IMR-90 (cell line): ENCODE data around the gene NOTO. TPM values are rescaled to one million over a fixed set of nuclear protein-coding genes. Genes with fewer than 3 reads are reported as not detected.

Experiments
- ATAC-seq: fragments of 200-7000 bp; cut with Tn5 transposase; 2 replicates; pipeline ENCODE4 v1.9.1; 2020; ENCODE audit warnings: low read depth, mild to moderate bottlenecking, moderate library complexity
- BruUV-seq: library from RNA; stranded (reverse); fragments of 400-500 nt; replicated peaks from 2 replicates; lab custom pipeline; 2021; lab: Mats Ljungman, UMichigan
- CTCF ChIA-PET: fragments of 300-600 bp; formaldehyde crosslinking; extraction: SDS; loops from one replicate; lab custom pipeline; 2021; ENCODE audit warnings: antibody characterized with exemption; lab: Yijun Ruan, JAX
- POLR2A ChIA-PET: fragments of 300-600 bp; sonication (Branson Sonifier 250); formaldehyde crosslinking; loops from one replicate; lab custom pipeline; 2022; ENCODE audit warnings: antibody characterized with exemption; ENCODE audit not compliant: unreplicated experiment; lab: Charles Lee
- DNase-seq: peaks from one replicate; pipeline ENCODE4 v3.0.0; 2013
- H2AFZ ChIP-seq: replicated peaks from 2 replicates; pipeline ENCODE3; 2013; ENCODE audit warnings: low read length, mild to moderate bottlenecking; ENCODE audit not compliant: poor library complexity
- H2AK5ac ChIP-seq: 2 replicates; pipeline ENCODE4 v1.6.1; 2013; ENCODE audit warnings: low read depth, low read length, inconsistent platforms
- H2AK9ac ChIP-seq: replicated peaks from 2 replicates; pipeline ENCODE3; 2013; ENCODE audit warnings: mild to moderate bottlenecking, low read depth, low read length, moderate library complexity; ENCODE audit not compliant: poor library complexity
- H2BK120ac ChIP-seq: 2 replicates; pipeline ENCODE4 v1.6.1; 2013; ENCODE audit warnings: low read depth, low read length, inconsistent platforms
- H2BK15ac ChIP-seq: 3 replicates; pipeline ENCODE4 v1.6.1; 2013; ENCODE audit warnings: low read depth, low read length, inconsistent platforms
- H2BK20ac ChIP-seq: 2 replicates; pipeline ENCODE4 v1.6.1; 2013; ENCODE audit warnings: low read depth, mild to moderate bottlenecking, inconsistent platforms, low read length, moderate library complexity
- H2BK5ac ChIP-seq: 2 replicates; pipeline ENCODE4 v1.6.1; 2013; ENCODE audit warnings: mild to moderate bottlenecking, low read depth, low read length, inconsistent platforms; ENCODE audit not compliant: poor library complexity, severe bottlenecking
- H3K14ac ChIP-seq: replicated peaks from 2 replicates; pipeline ENCODE4 v1.6.1; 2013; ENCODE audit warnings: low read depth, low read length, inconsistent platforms
- H3K18ac ChIP-seq: 2 replicates; pipeline ENCODE4 v1.6.1; 2013; ENCODE audit warnings: low read depth, low read length, control low read depth
- H3K23ac ChIP-seq: 2 replicates; pipeline ENCODE4 v1.6.1; 2013; ENCODE audit warnings: low read depth, low read length, inconsistent platforms
- H3K27ac ChIP-seq: 2 replicates; pipeline ENCODE4 v1.5.1; 2013; ENCODE audit warnings: mild to moderate bottlenecking, control low read depth, low read length; ENCODE audit not compliant: insufficient read depth
- H3K27me3 ChIP-seq: 2 replicates; pipeline ENCODE4 v1.6.1; 2013; ENCODE audit warnings: low read length; ENCODE audit not compliant: control insufficient read depth, insufficient read depth
- H3K36me3 ChIP-seq: 2 replicates; pipeline ENCODE4 v1.6.1; 2013; ENCODE audit warnings: low read length, mixed read lengths; ENCODE audit not compliant: control insufficient read depth, insufficient read depth
- H3K4ac ChIP-seq: 2 replicates; pipeline ENCODE4 v1.6.1; 2013; ENCODE audit warnings: low read depth, low read length, inconsistent platforms
- H3K4me1 ChIP-seq: 2 replicates; pipeline ENCODE4 v1.6.1; 2013; ENCODE audit warnings: low read length, mixed read lengths; ENCODE audit not compliant: control insufficient read depth, insufficient read depth
- H3K4me2 ChIP-seq: 2 replicates; pipeline ENCODE4 v1.6.1; 2013; ENCODE audit warnings: low read depth, mild to moderate bottlenecking, control low read depth, low read length, moderate library complexity
- H3K4me3 ChIP-seq: 2 replicates; pipeline ENCODE4 v1.5.1; 2013; ENCODE audit warnings: low read depth, mild to moderate bottlenecking, control low read depth, low read length, moderate library complexity; ENCODE audit not compliant: insufficient read depth
- H3K56ac ChIP-seq: 2 replicates; pipeline ENCODE4 v1.6.1; 2013; ENCODE audit warnings: low read length, inconsistent platforms; ENCODE audit not compliant: insufficient read depth; ENCODE audit errors: extremely low read depth
- H3K79me1 ChIP-seq, 2 experiments: 2 replicates each; pipeline ENCODE4 v1.6.1; 2013; ENCODE audit warnings: low read length in 2 of 2, inconsistent platforms in 1 of 2, low read depth in 1 of 2
- H3K9ac ChIP-seq: 2 replicates; pipeline ENCODE4 v1.6.1; 2013; ENCODE audit warnings: low read depth, low read length, control low read depth
- H3K9me1 ChIP-seq: 2 replicates; pipeline ENCODE4 v1.6.1; 2013; ENCODE audit warnings: low read length, inconsistent platforms; ENCODE audit not compliant: insufficient read depth
- H3K9me3 ChIP-seq: 2 replicates; pipeline ENCODE4 v1.6.1; 2013; ENCODE audit warnings: low read length; ENCODE audit not compliant: control insufficient read depth, insufficient read depth
- H4K20me1 ChIP-seq: 2 replicates; pipeline ENCODE4 v1.6.1; 2013; ENCODE audit warnings: low read length, inconsistent platforms; ENCODE audit not compliant: insufficient read depth
- H4K5ac ChIP-seq: 2 replicates; pipeline ENCODE4 v1.6.1; 2013; ENCODE audit warnings: mild to moderate bottlenecking, low read depth, low read length, control low read depth
- H4K8ac ChIP-seq, 2 experiments: 2 replicates each; pipeline ENCODE4 v1.6.1; 2013; ENCODE audit warnings: low read depth in 2 of 2, low read length in 2 of 2, control low read depth in 1 of 2, inconsistent platforms in 1 of 2
- H4K91ac ChIP-seq: 2 replicates; pipeline ENCODE4 v1.6.1; 2013; ENCODE audit warnings: low read depth, low read length, inconsistent platforms; ENCODE audit not compliant: insufficient read depth
- BHLHE40 ChIP-seq: fragments of 150-350 bp; IDR thresholded peaks from 2 replicates; pipeline ENCODE4 v1.6.1; 2016; ENCODE audit warnings: mild to moderate bottlenecking, low read depth, low read length
- CEBPB ChIP-seq: IDR thresholded peaks from 2 replicates; pipeline ENCODE4 v1.6.1; 2012; ENCODE audit warnings: low read depth, low read length, improper control_type of control experiment
- CHD1 ChIP-seq: IDR thresholded peaks from 2 replicates; pipeline ENCODE4 v1.6.1; 2012; ENCODE audit warnings: low read depth, low read length, improper control_type of control experiment
- CTCF ChIP-seq: conservative IDR thresholded peaks from 2 replicates; pipeline ENCODE4 v1.5.1; 2012; ENCODE audit warnings: mild to moderate bottlenecking, low read depth, low read length, improper control_type of control experiment
- FOS ChIP-seq: fragments of 150-350 bp; IDR thresholded peaks from 2 replicates; pipeline ENCODE4 v1.6.1; 2016; ENCODE audit warnings: low read depth, low read length
- MAFK ChIP-seq: IDR thresholded peaks from 2 replicates; pipeline ENCODE4 v1.6.1; 2012; ENCODE audit warnings: low read depth, low read length, improper control_type of control experiment
- MAZ ChIP-seq: IDR thresholded peaks from 2 replicates; pipeline ENCODE4 v1.6.1; 2012; ENCODE audit warnings: low read depth, mild to moderate bottlenecking, low read length, improper control_type of control experiment, moderate library complexity, borderline replicate concordance
- MXI1 ChIP-seq: IDR thresholded peaks from 2 replicates; pipeline ENCODE4 v1.6.1; 2012; ENCODE audit warnings: low read depth, mild to moderate bottlenecking, low read length, moderate library complexity, borderline replicate concordance
- NFE2L2 ChIP-seq: fragments of 150-350 bp; IDR thresholded peaks from 2 replicates; pipeline ENCODE4 v1.6.1; 2016; ENCODE audit warnings: low read depth, mild to moderate bottlenecking, low read length
- POLR2A ChIP-seq: IDR thresholded peaks from 2 replicates; pipeline ENCODE4 v1.6.1; 2012; ENCODE audit warnings: mild to moderate bottlenecking, low read depth, low read length
- RAD21 ChIP-seq: IDR thresholded peaks from 2 replicates; pipeline ENCODE4 v1.6.1; 2012; ENCODE audit warnings: low read length, improper control_type of control experiment
- RCOR1 ChIP-seq: IDR thresholded peaks from 2 replicates; pipeline ENCODE4 v1.6.1; 2012; ENCODE audit warnings: mild to moderate bottlenecking, low read length, improper control_type of control experiment; ENCODE audit not compliant: insufficient replicate concordance
- RFX5 ChIP-seq: IDR thresholded peaks from 2 replicates; pipeline ENCODE4 v1.8.0; 2012; ENCODE audit warnings: low read depth, mild to moderate bottlenecking, low read length, moderate library complexity
- SMC3 ChIP-seq: fragments of 150-350 bp; IDR thresholded peaks from 2 replicates; pipeline ENCODE4 v1.6.1; 2016; ENCODE audit warnings: low read depth, mild to moderate bottlenecking, antibody characterized with exemption, low read length, moderate library complexity
- WGBS, 2 experiments: methylation state at CpG; one replicate each; pipeline versions ENCODE4 v1.1.5 to v1.1.7; 2013; ENCODE audit warnings: missing lambda C conversion rate in 2 of 2; ENCODE audit not compliant: insufficient read length in 1 of 2; ENCODE audit errors: extremely low coverage in 2 of 2; 5-methylcytosine and 5-hydroxymethylcytosine counted together
- dilution Hi-C: fragments of 300-500 bp; cut with HindIII; formaldehyde crosslinking; loops from one replicate; pipeline ENCODE4 v1.14.3; 2018; ENCODE audit warnings: low sequenced_read_pairs; ENCODE audit not compliant: unreplicated experiment
- in situ Hi-C: fragments of 300-500 bp; cut with MboI; formaldehyde crosslinking; loops from 3 replicates; pipeline ENCODE4 v1.14.3; 2019; ENCODE audit warnings: low sequenced_read_pairs, inconsistent platforms, mixed read lengths
- intact Hi-C: fragments of 100-400 bp; cut with micrococcal nuclease; formaldehyde crosslinking; loops from 2 replicates; pipeline ENCODE4 v1.10.0; 2022
- polyA plus RNA-seq, 3 experiments: library from polyadenylated mRNA; depleted of rRNA; stranded (reverse); fragments of >200 nt; gene quantifications; 2 replicates each; pipeline ENCODE4 v1.2.3, GENCODE V29; 2012; ENCODE audit warnings: low replicate concordance in 1 of 3
- total RNA-seq: library from RNA; depleted of rRNA; stranded (reverse); fragments of >200 nt; gene quantifications from 2 replicates; pipeline ENCODE4 v1.2.3, GENCODE V29; 2012
- TF ChIP-seq, protein P1 (sequence below): fragments of 150-350 bp; IDR thresholded peaks from 2 replicates; pipeline ENCODE4 v1.6.1; 2017; ENCODE audit warnings: mild to moderate bottlenecking, antibody characterized with exemption, low read length, low read depth
- TF ChIP-seq, protein P2 (sequence below): fragments of 150-350 bp; IDR thresholded peaks from 2 replicates; pipeline ENCODE4 v1.6.1; 2016; ENCODE audit warnings: low read depth, mild to moderate bottlenecking, low read length, moderate library complexity, borderline replicate concordance

Gene NOTO
- total and polyA plus RNA-seq, 2 of the 4 experiments (the other 2 are of a cell fraction) = not detected

GRCh38 chr2:73255007-73255644 is 52.8 kb downstream of the NOTO start:
- Histone ChIP-seq H2BK20ac (no peak overlapping the region), H3K27me3 (no peaks in the 10 kb centered on the region), H2AFZ (no peak overlapping the region), H3K36me3 (peaks cover 47% of the 10 kb centered on the region), H3K9ac (no peak overlapping the region), H3K4me3 (no peak overlapping the region), H4K91ac (no peak overlapping the region), H4K8ac (no peak overlapping the region), H2BK120ac (no peak overlapping the region), H3K56ac (no peak overlapping the region), H2AK5ac (no peak overlapping the region), H3K14ac (no peak overlapping the region), H3K9me3 (no peaks in the 10 kb centered on the region), H3K4me1 (no peaks in the 10 kb centered on the region), H3K18ac (no peak overlapping the region), H3K4me2 (no peak overlapping the region), H2BK15ac (no peak overlapping the region), H4K20me1 (peaks cover 8% of the 10 kb centered on the region), H3K27ac (no peak overlapping the region), H3K9me1 (peaks cover 11% of the 10 kb centered on the region; the same call in 1 of the 2 replicates), H2AK9ac (no peak overlapping the region), H4K5ac (no peak overlapping the region), H2BK5ac (no peak overlapping the region), H3K4ac (no peak overlapping the region), H3K79me1 (peaks cover 0 to 3% of the 10 kb centered on the region in 2 experiments; a peak in 2 of 4 replicates), H3K23ac (no peak overlapping the region)
- POLR2A ChIA-PET = no interaction called here
- CTCF ChIA-PET = no interaction called here
- intact Hi-C loops (no loop called here), dilution Hi-C loops (no loop called here), in situ Hi-C loops (no loop called here)
- DNase-seq (no peak), ATAC-seq (0 out of 2 replicates have a peak, but pooled peaks have one; percentile 16)
- 60% methylated on average over 1 of the region's 4 CpGs; no CpG with 5 or more reads in 1 of the 2 experiments for WGBS, 2 experiments
- TSS peak; percentile 51 for BruUV-seq
- TF ChIP-seq CHD1 (no peak), BHLHE40 (no peak), MAZ (no peak), FOS (no peak), RFX5 (no peak), POLR2A (no peak), RCOR1 (no peak), CTCF (no peak), NFE2L2 (no peak), RAD21 (no peak), CEBPB (no peak), MAFK (no peak), MXI1 (no peak), SMC3 (no peak)
- TF ChIP-seq, protein P1, sequence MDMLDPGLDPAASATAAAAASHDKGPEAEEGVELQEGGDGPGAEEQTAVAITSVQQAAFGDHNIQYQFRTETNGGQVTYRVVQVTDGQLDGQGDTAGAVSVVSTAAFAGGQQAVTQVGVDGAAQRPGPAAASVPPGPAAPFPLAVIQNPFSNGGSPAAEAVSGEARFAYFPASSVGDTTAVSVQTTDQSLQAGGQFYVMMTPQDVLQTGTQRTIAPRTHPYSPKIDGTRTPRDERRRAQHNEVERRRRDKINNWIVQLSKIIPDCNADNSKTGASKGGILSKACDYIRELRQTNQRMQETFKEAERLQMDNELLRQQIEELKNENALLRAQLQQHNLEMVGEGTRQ = no peak
- TF ChIP-seq, protein P2, sequence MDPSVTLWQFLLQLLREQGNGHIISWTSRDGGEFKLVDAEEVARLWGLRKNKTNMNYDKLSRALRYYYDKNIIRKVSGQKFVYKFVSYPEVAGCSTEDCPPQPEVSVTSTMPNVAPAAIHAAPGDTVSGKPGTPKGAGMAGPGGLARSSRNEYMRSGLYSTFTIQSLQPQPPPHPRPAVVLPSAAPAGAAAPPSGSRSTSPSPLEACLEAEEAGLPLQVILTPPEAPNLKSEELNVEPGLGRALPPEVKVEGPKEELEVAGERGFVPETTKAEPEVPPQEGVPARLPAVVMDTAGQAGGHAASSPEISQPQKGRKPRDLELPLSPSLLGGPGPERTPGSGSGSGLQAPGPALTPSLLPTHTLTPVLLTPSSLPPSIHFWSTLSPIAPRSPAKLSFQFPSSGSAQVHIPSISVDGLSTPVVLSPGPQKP = no peak
